Activated CD4-positive, alpha-beta T cell treated with anti-CD3 and anti-CD28 coated beads for 1 hour (primary cell): Measurements from ENCODE around the gene CP.
"Not testable (repeated sequence)": the region's sequence is repeated elsewhere in the genome, so short reads cannot be mapped to it uniquely, and the experiment has no call there.

ENCODE experiments used
- DNase-seq: peaks from one replicate; pipeline ENCODE4 v3.0.0-alpha.2; 2020

Gene CP

DNA sequence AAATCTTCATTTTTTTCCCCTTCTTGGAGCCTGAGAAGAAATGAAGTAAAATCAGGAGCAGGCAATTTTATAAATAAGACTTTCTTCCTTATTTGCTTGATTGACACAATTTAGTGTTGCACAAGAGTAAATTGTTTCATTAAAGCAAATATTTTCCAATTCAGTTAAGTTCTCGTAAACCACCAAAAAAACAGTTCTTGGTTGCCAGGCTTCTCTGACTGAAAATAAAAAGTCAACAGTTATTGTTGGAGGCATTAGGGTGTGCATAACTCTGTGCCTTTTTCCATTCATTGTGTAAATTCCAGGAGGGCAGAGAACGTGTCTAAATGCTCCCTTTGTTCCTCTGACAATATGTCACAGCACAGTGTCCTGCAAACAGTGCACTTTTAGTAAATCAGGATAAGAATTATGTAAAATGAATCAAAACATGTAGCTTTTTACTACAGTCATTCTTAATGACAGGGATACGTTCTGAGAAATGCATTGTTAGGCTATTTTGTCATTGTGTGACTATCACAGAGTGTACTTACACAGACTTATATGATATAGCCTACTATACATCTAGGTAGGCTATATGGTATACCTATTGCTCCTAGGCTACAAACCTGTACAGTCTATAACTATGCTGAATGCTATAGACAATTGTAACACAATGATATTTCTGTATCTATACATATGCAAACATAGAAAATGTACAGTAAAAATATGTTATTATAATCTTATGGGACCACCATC, at the start of gene CP:
Gene CP (minus strand): TSS at position 47 of the 735 bp plus-strand sequence. CDS start 37 bp downstream, at position 10.
- DNase-seq = no peak

DNA sequence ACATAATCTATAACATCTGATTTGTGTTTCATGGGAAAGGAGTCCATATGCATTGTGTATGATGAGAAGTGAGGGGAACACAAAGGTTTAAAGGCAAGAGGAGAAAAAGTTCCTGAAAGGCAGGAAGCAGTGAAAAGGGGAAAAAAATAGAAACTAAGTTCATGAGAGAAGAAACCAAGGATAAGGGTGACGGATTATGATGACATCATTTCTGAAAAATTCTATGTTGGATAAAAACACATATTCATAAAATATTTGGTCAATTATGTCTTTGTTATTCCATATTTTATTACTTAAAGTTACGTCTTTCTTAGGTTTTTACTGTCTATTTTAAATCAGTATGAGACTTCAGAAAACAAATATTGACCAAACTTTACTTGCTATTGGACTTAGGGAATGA, 48.6 kb upstream of the CP start:
- DNase-seq = no peak

DNA sequence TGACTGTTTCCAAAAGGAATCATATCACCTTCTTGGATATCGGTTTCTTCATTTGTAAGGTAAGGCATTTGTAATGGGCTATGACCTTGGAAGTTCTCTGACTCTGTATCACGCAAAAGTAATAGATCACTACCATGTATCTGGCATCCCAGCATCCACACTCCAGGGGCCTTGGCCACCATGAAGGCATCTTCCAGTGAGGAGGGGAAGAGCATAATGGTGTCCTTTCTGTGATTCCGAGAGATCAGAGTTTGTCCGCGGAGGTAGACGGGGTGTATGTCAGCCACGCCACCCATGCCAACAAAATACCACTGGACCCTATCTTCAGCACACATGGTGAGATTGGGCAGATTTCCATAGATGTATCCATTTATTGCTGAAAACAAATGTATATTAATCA, 48.1 kb upstream of the CP start:
- DNase-seq = no peak

DNA sequence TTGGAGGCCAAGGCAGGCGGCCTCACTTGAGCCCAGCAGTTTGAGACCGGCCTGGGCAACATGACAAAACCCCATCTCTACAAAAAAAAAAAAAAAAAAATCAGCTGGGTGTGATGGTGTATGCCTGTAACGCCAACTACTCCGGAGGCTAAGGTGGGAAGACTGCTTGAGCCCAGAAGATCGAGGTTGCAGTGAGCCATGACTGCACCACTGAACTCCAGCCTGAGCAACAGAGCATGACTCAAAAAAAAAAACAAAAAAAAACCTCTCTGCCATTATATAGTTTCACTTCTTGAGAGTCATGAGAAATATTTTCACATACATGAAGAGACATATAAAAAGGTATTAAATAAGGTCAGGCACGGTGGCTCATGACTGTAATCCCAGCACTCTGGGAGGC, 45.9 kb upstream of the CP start:
- no peak for DNase-seq

DNA sequence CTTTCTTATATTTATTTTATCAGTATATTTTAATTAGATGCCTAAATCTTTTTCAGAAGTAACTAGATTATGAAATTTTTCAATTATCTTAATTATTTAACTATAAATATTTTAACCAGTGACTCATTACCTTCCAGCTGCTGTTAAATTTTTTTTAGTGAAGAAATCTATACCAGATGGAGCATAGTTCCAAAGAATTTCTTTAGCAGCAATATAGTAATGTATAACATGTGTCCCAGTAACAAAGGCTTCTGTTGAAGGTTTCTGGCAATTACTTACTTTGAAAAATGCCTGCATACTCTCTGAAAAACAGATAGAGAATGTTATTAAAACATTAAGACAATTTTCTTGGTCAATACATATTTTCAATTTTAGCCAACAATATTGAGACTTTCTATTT, 45.1 kb upstream of the CP start:
- DNase-seq = no peak

DNA sequence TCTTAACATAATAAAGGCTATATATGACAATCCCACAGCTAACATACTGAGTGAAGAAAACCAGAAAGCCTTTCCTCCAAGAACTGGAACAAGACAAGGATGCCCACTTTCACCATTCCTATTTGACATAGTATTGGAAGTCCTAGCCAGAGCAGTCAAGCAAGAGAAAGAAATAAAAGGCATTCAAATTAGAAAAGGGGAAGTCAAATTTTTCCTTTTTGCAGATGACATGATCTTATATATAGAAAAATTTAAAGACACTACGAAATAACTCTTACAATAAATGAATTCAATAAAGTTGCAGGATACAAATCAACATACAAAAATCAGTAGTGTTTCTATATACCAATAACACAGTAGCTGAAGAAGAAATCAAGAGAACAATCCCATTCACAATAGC, 42.2 kb upstream of the CP start:
- no peak for DNase-seq

DNA sequence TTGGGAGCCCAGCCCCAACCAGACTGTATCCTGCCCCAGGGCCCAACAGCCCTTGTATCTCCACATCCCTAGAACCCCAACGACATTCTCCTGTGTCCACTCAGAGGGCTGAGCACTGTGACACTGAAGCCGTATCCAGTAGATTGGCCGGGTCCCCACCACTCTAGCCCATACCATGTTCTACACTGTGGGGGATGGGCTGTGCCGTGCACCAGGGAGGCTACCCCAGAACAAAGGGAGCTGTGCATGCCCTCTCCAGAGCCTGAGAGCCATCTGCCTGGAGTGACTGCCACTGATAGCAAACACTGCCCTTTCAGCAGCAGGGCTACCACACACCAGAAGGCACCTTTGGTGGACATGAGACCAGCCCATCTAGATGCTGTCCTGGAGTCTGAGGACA, 37.1 kb upstream of the CP start:
- DNase-seq = no peak

DNA sequence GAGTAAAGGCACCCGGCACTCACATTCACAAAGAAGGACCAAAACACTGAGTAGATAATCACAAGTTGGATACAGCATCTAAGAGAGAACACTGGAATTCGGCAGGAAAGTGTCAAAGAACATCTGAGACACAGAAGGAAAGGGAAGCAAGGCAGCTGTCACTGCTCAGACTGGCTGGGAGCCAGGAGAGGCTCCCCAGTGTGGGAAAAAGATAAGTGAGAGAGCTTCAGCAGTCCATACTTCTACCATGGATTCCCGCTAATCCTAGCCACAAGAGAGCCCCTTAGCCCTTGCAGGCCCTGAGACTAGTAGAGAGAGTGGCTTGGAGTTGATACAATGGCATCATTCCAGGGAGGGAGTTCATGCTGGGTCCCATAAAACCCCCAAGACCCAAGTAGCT, 36.7 kb upstream of the CP start:
- DNase-seq = no peak

DNA sequence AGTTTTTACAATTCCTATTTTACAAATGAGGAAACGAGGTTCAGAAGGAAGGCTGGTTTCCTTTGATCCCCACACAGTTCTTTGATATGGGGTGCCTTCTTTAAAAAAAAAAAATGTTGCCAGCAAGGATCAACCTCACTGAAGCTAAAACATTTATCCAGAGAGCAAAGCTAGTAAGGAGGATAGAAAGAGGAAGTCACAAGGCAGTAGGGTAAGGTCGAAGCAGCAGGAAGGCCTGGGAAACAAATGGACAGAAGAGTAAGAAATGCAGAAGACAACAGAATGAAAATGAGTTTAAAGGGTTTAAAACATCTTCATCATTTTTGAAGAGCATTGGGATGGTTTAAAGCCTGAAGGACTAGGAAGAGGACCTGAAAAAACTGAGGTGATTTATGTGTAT, 30.6 kb upstream of the CP start:
- no peak for DNase-seq

DNA sequence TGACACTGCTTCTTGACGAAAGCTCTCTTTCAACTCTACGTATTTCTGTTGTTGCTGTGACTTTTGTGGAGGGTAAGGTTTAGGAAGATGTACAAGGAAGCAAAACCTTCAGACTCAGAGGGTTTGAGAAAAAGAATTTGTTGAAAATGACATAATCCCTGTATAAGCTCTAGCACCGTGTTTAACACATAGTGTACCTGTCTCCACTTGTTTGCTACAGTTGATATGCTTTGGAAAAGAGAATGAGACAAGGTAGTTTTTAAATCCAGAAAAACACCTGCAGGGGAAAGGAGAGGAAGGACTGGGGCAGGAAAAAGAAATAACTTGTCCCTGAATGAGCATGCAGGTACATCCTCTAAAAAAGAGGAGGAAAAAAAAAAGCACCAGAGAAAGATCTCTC, 29.6 kb upstream of the CP start:
- no peak for DNase-seq

DNA sequence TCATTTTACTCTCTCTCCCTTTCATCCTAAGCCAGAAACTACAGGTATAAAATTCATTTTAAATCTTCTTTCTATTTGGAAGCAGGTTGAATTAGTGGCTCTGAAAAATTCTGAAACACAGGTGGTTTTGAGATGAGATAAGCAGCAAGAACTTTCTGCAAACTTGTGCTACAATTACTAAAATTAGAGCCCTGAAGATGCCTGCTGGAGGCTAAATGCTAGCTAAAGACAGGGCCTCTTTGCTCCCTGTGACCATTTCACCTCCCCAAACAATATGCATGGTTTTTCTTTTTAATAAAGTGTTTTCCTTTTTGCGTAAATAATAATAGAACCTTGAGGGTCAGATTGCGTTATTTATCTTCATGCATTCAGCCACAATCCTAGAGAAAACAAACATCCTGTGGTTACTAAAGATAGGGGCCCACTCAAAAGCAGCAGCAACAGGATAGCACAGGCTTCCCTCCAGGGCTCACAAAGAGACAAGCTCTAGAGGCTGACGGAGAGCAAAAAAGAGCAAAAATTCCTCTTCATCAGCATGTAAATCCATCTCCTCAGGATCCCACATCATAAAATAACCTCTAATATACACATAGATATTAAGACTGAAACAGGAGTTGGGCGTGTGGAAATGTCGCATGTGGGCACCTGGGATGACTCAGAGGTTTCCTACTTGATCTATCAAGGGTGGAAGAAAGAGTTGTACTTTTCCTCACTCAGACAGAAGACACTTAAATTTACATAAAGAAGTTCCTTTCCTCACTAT, 26.5 kb upstream of the CP start:
- DNase-seq = no peak

DNA sequence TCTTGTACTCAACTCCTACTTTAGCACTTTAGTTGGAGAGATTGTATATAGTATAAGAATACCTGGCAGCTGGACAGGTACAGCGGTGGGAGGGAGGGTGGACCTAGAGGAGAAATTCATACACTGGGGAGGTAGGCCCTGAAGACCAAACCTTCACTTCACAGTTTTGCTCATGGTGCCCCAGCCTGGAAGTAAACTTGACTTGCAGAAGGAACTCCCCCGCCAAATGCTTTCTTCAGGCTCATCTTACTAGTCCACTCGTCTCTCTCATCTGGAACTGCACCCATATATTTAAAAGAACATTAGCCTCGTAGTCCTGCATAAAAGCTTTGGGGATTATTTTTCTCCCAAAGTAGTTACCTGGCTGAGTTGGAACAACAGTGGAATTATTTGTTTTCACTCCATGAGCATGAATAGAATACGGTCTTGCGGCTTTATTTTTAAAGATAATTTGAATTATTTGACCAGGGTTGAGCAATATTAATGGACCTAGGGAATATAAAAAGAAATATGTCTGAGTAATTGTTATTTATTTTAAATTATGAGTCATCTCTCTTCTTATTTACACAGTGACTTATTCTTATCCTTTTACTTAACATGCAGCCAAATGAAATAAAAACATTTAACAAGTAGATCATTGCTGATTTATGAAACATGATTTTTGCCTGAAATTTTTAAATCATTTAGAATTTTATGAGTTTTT, 25.5 kb upstream of the CP start:
- no peak for DNase-seq

DNA sequence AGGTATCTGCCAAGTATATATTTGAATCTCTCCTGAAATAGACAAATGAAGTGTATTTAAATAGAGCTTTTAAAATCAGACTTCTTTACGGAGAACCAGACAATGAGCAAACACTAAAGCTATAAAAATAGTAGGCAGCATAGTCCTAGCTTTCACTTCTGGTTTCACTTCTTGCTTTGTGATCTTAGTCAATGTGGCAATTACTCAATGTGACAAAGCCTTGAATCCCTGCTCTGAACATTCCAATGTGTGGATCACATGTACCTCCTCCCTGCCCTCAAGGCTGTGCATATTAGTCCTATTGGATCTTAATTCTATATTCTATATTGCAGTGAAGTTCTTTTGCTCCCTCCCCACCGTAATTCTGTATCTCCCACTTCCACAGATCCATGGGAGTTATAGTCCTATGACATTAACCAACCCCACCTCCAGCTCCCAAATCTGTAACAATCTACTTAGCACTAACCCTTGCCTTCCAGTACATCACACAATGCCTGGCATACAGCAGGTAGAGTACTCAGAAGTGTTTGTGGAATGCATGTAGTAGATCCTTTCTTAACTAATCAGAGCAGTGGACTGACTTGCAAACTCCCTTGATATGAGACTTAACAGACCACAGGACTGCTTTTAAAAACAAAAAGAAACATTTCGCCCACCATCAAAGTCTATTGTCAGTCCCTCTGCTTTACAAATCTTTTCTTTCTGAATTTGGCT, 24.3 kb upstream of the CP start:
- no peak for DNase-seq

DNA sequence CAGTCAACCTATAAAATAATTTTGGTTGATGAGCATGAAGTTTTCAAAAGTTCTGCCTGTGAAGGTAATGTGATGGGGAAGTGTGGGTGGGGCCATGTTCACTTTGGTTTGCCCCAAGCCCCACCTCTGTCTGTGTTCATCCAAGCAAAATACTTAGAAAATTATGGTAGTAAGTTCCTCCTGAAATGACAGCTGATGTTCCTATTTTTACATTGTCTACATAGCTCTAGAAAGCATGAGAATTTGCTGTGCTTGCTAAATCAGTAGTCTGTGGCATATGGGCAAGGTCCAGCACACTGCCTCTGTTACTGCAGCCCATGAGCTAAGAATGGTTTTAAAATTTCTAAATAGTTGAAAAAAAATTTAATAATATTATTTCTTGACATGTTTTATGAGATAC, 21.9 kb upstream of the CP start:
- no peak for DNase-seq

DNA sequence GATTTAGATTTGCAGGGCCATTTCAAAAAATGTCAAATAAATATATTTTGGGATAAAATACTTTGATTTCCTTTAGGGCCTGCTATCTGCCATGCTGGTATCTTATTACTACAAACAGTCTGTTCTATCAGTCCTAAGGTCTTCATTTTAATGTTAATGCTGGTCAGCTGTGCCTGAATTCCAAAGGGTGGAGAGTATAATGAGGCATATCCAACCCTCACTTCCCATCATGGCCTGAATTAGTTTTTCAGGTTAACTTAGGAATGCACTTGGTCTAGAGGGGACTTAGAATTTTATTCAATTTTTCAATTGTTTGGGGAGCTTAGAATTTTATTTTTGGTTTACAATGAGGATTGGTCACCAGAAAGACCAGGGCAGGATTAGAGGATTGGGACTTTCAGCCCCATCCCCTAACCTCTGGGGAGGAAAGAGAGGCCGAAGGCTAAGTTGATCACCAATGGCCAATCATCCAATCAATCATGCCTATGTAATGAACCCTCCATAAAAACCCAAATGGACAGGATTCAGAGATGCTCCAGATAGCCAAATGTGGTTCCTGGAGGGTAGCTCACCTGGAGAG, 17.8 kb upstream of the CP start:
- DNase-seq = no peak

DNA sequence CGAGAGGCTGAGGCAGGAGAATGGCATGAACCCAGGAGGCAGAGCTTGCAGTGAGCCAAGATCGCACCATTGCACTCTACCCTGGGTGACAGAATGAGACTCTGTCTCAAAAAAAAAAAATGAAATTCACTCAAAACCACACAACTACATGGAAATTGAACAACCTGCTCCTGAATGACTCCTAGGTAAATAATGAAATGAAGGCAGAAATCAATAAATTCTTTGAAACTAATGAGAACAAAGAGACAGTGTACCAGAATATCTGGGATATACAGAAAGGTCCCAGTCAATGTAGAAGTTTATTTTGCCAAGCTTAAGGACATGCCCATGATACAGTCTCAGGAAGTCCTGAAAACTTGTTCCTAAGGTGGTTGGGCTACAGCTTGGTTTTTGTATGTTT, 16.6 kb upstream of the CP start:
- not testable (repeated sequence) for DNase-seq

DNA sequence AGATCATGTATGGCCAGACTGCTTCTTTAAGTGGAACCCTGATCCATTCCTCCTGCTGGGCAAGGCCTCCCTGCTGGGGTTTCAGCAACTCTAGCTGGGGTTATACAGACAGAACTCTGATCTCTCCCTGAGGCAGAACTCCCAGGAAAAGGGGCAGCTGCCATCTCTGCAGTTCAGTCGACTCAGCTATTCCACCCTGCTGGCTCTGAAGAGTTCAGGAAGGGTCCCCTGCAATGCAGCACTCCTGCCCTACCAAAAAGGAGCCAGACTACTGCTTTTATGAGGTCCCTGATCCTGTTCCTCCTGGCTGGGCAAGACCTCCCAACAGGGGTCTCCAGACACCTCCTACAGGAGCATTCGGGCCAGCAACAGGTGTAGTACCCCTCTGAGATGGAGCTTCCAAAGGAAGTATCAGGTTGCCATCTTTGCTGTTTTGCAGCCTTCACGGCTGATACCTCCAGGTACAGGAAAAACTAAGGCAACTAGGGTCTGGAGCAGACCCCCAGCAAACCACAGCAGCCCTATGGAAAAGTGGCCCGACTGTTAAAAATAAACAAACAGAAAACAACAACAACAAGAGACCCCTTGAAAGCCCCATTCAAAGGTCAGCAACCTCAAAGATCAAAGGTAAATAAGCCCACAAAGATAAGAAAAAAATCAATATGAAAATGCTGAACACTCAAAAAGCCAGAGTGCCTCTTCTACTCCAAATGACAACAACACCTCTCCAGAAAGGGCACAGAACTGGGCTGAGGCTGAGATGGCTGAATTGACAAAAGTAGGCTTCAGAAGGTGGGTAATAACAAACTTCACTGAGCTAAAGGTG, 14.2 kb upstream of the CP start:
- no peak for DNase-seq

DNA sequence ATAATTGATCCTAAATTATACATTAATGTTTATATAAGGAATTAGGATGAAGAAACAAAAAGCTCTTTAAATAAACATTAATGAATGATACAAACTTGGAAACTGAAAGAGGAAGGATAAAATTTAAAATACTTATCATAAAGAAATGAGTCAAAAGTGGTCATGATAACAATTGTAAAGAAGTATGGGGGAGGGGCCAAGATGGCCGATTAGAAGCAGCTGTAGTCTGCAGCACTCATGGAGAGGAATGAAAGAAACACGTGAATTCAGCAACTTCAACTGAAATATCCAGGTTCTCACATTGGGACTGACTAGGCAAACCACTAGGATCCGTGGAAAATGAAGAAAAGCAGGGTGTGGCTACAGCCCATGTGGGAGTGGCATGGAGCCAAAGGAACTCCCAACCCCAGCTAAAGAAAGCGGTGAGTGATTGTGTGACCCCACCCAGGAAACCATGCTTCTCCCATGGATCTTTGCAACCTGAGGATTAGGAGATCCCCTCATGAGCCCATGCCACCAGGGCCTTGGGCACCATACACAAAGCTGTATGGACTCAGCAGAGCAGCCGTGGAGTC, 13.1 kb upstream of the CP start:
- no peak for DNase-seq

DNA sequence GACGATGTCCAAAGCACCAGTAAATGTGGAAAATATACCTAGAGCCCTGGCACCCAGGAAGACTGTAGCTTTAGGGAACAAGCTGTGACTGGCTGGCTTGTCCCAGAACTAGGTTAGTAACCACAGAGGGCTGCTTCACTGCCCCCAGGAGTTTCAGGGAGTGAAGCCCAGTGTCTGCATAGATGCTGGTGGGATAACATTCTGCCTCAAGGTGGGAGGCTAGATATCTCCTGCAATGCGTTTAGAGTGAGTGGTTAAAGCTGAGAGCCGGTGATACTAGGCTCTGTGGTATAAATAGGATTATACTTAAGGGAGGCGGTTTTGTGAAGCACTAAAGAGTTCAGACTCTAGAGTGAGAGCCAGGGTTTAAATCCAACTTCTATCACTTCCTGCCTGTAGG, 11.7 kb upstream of the CP start:
- no peak for DNase-seq

DNA sequence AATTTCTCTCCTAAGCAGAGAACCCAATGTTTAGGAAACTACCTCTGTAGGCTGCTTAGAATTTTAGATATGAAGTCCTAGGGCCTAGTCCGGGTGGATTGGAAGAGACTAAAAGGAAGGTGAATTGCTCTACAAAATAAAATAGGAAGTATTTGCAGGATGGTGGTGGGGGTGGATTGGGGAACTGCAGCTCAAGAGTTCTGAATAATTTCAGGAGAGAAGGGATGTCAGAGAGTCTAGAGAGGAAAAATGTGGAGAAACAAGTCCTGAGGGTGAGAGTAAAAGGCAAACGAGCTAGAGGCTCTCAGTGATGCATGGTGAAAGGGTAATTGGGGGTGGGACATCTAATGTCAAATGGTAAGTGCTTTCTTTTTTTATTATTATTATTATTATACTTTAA, 10.2 kb upstream of the CP start:
- DNase-seq = no peak

DNA sequence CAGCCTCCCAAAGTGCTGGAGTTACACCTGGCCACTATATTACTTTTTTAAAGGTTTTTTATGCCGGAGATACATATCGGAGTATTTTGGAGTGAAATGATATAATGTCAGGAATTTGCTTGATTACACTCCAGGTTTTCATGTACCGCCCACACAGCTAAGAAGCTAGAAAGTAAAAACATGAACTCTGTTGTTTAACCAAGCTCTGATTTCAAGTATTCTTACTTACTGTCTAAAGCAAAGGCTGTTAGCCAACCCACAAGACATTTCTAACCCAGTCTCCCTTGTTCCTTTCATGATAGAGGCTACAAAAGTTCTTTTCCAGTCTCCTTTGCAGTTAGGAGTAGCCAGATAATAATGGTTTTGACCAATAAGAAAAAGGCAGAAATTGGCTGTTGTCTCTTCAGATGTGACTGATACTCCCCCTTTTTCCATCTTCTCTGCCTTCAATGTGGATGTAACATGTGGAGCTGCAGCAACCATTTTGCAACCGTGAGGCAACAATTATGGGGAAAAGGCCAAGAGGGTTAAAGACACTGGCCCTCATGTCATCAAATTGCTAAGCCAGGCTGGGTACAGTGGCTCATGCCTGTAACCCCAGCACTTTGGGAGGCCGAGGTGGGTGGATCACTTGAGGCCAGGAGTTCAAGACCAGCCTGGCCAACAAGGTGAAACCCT, 6.1 kb upstream of the CP start:
- DNase-seq = no peak
